Measurements from ENCODE around the gene CCER1.

CCER1 gene

DNA sequence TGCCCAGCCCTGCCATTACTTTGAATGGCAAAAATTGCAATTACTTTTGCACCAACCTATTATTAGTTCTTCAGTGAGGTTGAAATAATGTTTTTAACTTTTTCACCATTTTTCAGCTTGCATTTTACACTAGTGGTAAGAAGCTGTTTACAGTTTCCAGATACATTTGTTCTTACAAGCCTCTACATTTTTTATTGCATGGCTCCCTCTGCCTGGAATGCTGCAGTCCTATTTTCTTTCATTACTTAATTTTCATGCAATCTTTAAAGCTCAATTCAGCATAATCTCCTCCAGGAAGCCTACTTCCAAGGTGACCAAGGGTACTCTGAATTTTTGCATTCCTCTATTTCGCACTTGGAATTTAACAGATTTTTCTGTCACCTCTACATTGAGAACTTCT, 33.4 kb downstream of the CCER1 start:
- DNase-seq (ENCODE audit: low spot score) (no peak), ATAC-seq (ENCODE audit: low read depth) (no peak)
- Histone ChIP-seq H3K27ac (ENCODE audit: poor library complexity, severe bottlenecking) (no peak overlapping the region), H3K27me3 (ENCODE audit: insufficient read depth, poor library complexity, severe bottlenecking) (no peaks in the 10 kb centered on the region), H3K9me3 (ENCODE audit: severe bottlenecking) (no peaks in the 10 kb centered on the region), H3K36me3 (ENCODE audit: low read depth) (no peaks in the 10 kb centered on the region), H3K4me1 (ENCODE audit: insufficient read depth, poor library complexity, severe bottlenecking) (peaks cover 10% of the 10 kb centered on the region), H3K4me3 (ENCODE audit: severe bottlenecking) (no peak overlapping the region)
- TF ChIP-seq, protein P1, sequence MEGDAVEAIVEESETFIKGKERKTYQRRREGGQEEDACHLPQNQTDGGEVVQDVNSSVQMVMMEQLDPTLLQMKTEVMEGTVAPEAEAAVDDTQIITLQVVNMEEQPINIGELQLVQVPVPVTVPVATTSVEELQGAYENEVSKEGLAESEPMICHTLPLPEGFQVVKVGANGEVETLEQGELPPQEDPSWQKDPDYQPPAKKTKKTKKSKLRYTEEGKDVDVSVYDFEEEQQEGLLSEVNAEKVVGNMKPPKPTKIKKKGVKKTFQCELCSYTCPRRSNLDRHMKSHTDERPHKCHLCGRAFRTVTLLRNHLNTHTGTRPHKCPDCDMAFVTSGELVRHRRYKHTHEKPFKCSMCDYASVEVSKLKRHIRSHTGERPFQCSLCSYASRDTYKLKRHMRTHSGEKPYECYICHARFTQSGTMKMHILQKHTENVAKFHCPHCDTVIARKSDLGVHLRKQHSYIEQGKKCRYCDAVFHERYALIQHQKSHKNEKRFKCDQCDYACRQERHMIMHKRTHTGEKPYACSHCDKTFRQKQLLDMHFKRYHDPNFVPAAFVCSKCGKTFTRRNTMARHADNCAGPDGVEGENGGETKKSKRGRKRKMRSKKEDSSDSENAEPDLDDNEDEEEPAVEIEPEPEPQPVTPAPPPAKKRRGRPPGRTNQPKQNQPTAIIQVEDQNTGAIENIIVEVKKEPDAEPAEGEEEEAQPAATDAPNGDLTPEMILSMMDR (IDR thresholded peaks at IDR 0.05; ENCODE audit: poor library complexity, severe bottlenecking) = no peak

GRCh38 chr12:90920222-90920621, 34.8 kb downstream of the CCER1 start:
- ATAC-seq (ENCODE audit: low read depth) (no peak), DNase-seq (ENCODE audit: low spot score) (no peak)
- Histone ChIP-seq H3K4me1 (ENCODE audit: insufficient read depth, poor library complexity, severe bottlenecking) (peaks cover 10% of the 10 kb centered on the region), H3K9me3 (ENCODE audit: severe bottlenecking) (no peaks in the 10 kb centered on the region), H3K4me3 (ENCODE audit: severe bottlenecking) (no peak overlapping the region), H3K27me3 (ENCODE audit: insufficient read depth, poor library complexity, severe bottlenecking) (no peaks in the 10 kb centered on the region), H3K27ac (ENCODE audit: poor library complexity, severe bottlenecking) (no peak overlapping the region), H3K36me3 (ENCODE audit: low read depth) (no peaks in the 10 kb centered on the region)
- TF ChIP-seq, protein P1 (IDR thresholded peaks at IDR 0.05; ENCODE audit: poor library complexity, severe bottlenecking) = no peak

- TF ChIP-seq, protein P1 (IDR thresholded peaks at IDR 0.05; ENCODE audit: poor library complexity, severe bottlenecking) = no peak
- H3K4me3 ChIP-seq (ENCODE audit: severe bottlenecking) = no peak overlapping the region
- DNase-seq (ENCODE audit: low spot score) = no peak
- peaks cover 10% of the 10 kb centered on the region for H3K4me1 ChIP-seq (ENCODE audit: insufficient read depth, poor library complexity, severe bottlenecking)
- no peak for ATAC-seq (ENCODE audit: low read depth)
- H3K27me3 ChIP-seq (ENCODE audit: insufficient read depth, poor library complexity, severe bottlenecking) = no peaks in the 10 kb centered on the region
- no peaks in the 10 kb centered on the region for H3K36me3 ChIP-seq (ENCODE audit: low read depth)
- H3K9me3 ChIP-seq (ENCODE audit: severe bottlenecking) = no peaks in the 10 kb centered on the region
- no peak overlapping the region for H3K27ac ChIP-seq (ENCODE audit: poor library complexity, severe bottlenecking)
These were observed 37.5 kb downstream of the CCER1 start for GRCh38 chr12:90917431-90917830.

GRCh38 chr12:90916516-90916915, 38.5 kb downstream of the CCER1 start:
- Histone ChIP-seq H3K27ac (ENCODE audit: poor library complexity, severe bottlenecking) (no peak overlapping the region), H3K36me3 (ENCODE audit: low read depth) (no peaks in the 10 kb centered on the region), H3K27me3 (ENCODE audit: insufficient read depth, poor library complexity, severe bottlenecking) (no peaks in the 10 kb centered on the region), H3K4me1 (ENCODE audit: insufficient read depth, poor library complexity, severe bottlenecking) (peaks cover 1% of the 10 kb centered on the region), H3K9me3 (ENCODE audit: severe bottlenecking) (no peaks in the 10 kb centered on the region), H3K4me3 (ENCODE audit: severe bottlenecking) (no peak overlapping the region)
- DNase-seq (ENCODE audit: low spot score) (no peak), ATAC-seq (ENCODE audit: low read depth) (no peak)
- TF ChIP-seq, protein P1 (IDR thresholded peaks at IDR 0.05; ENCODE audit: poor library complexity, severe bottlenecking) = no peak

DNA sequence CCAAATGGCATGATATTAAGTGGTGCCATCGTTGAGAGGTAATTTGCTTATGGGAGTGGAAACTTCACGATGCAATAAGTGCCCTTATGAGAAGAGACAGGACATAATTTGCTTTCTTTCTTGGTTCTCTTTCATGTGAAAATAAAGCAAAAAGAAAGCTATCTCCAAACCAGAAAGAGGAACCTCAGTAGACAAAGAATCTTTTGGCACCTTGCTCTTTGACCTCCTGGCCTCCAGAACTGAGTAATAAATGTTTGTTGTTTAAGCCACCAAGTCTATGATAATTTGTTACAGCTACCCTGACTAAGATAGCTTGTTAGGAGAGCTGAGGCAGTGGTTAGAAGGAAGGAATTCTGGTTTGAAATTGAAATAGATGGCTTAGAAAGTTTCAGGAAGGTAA, 39.6 kb downstream of the CCER1 start:
- DNase-seq (ENCODE audit: low spot score) (no peak), ATAC-seq (ENCODE audit: low read depth) (no peak)
- TF ChIP-seq, protein P1 (IDR thresholded peaks at IDR 0.05; ENCODE audit: poor library complexity, severe bottlenecking) = no peak
- Histone ChIP-seq H3K4me1 (ENCODE audit: insufficient read depth, poor library complexity, severe bottlenecking) (no peaks in the 10 kb centered on the region), H3K27ac (ENCODE audit: poor library complexity, severe bottlenecking) (no peak overlapping the region), H3K9me3 (ENCODE audit: severe bottlenecking) (no peaks in the 10 kb centered on the region), H3K4me3 (ENCODE audit: severe bottlenecking) (no peak overlapping the region), H3K27me3 (ENCODE audit: insufficient read depth, poor library complexity, severe bottlenecking) (no peaks in the 10 kb centered on the region), H3K36me3 (ENCODE audit: low read depth) (no peaks in the 10 kb centered on the region)
